OCI-LY1 (cell line): ENCODE data around the gene HP.

Source experiments
- H2AFZ ChIP-seq: fragments of 200-600 bp; sonication (generic), shearing (Covaris generic); 2 replicates; pipeline ENCODE4 v1.6.0; 2014; ENCODE audit warnings: antibody characterized with exemption, mild to moderate bottlenecking, low read length
- H3F3A ChIP-seq: fragments of 200-600 bp; sonication (generic), shearing (Covaris generic); 2 replicates; pipeline ENCODE4 v1.6.0; 2014; ENCODE audit warnings: mild to moderate bottlenecking, antibody characterized with exemption, low read length, moderate library complexity; ENCODE audit not compliant: insufficient read depth
- H3K27ac ChIP-seq: fragments of 200-600 bp; sonication (generic); 2 replicates; pipeline ENCODE4 v1.5.1; 2014; ENCODE audit warnings: low read length, mixed run types, mild to moderate bottlenecking, low read depth; ENCODE audit not compliant: poor library complexity, severe bottlenecking
- H3K27me3 ChIP-seq: fragments of 200-600 bp; sonication (generic); 2 replicates; pipeline ENCODE4 v1.6.0; 2014; ENCODE audit warnings: antibody characterized with exemption, mild to moderate bottlenecking, low read length, moderate library complexity; ENCODE audit not compliant: insufficient read depth
- H3K36me3 ChIP-seq: fragments of 200-600 bp; sonication (generic); 2 replicates; pipeline ENCODE4 v1.6.1; 2014; ENCODE audit warnings: mild to moderate bottlenecking, antibody characterized with exemption, low read length, moderate library complexity, mixed read lengths; ENCODE audit not compliant: insufficient read depth
- H3K4me1 ChIP-seq: fragments of 200-600 bp; sonication (generic); 2 replicates; pipeline ENCODE4 v1.5.1; 2014; ENCODE audit warnings: mild to moderate bottlenecking, low read length, moderate library complexity; ENCODE audit not compliant: insufficient read depth, severe bottlenecking
- H3K4me2 ChIP-seq: fragments of 200-600 bp; sonication (generic), shearing (Covaris generic); 2 replicates; pipeline ENCODE4 v1.6.1; 2014; ENCODE audit warnings: low read length
- H3K4me3 ChIP-seq: fragments of 200-600 bp; sonication (generic); 2 replicates; pipeline ENCODE4 v1.5.1; 2014; ENCODE audit warnings: low read length, low read depth, mild to moderate bottlenecking, mixed read lengths; ENCODE audit not compliant: poor library complexity, severe bottlenecking
- H3K79me2 ChIP-seq: fragments of 200-600 bp; shearing (Covaris generic); 2 replicates; pipeline ENCODE4 v1.6.1; 2016; ENCODE audit warnings: mixed run types, low read length, mixed read lengths; ENCODE audit not compliant: insufficient read depth
- H3K9ac ChIP-seq: fragments of 200-600 bp; sonication (generic), shearing (Covaris generic); 2 replicates; pipeline ENCODE4 v1.6.1; 2014; ENCODE audit warnings: mild to moderate bottlenecking, low read length, mixed read lengths
- H3K9me2 ChIP-seq: fragments of 200-600 bp; sonication (generic), shearing (Covaris generic); 2 replicates; pipeline ENCODE4 v1.6.1; 2014; ENCODE audit warnings: low read depth, mild to moderate bottlenecking, low read length, mixed read lengths
- H3K9me3 ChIP-seq: fragments of 200-600 bp; shearing (Covaris generic); 2 replicates; pipeline ENCODE4 v1.6.1; 2014; ENCODE audit warnings: low read length, mixed read lengths
- H4K20me1 ChIP-seq: fragments of 200-600 bp; sonication (generic), shearing (Covaris generic); 2 replicates; pipeline ENCODE4 v1.6.0; 2016; ENCODE audit warnings: mild to moderate bottlenecking, low read length; ENCODE audit not compliant: insufficient read depth
- CTCF ChIP-seq: fragments of 200-600 bp; sonication (generic), shearing (Covaris generic); IDR thresholded peaks from 2 replicates; pipeline ENCODE4 v1.5.1; 2017; ENCODE audit warnings: mild to moderate bottlenecking, antibody characterized with exemption, low read length, moderate library complexity, mixed read lengths
- EZH2 ChIP-seq: fragments of 200-600 bp; sonication (generic), shearing (Covaris generic); IDR thresholded peaks from 2 replicates; pipeline ENCODE4 v1.8.0; 2017; ENCODE audit warnings: borderline replicate concordance, mixed run types, mild to moderate bottlenecking, antibody characterized with exemption, low read length, moderate library complexity, mixed read lengths

The HP gene

GRCh38 chr16:72021043-72021442 is 33.3 kb upstream of the HP start:
- no peaks in the 10 kb centered on the region for H3K4me1 ChIP-seq
- no peaks in the 10 kb centered on the region for H3K27me3 ChIP-seq
- no peak overlapping the region for H3K9ac ChIP-seq
- H3K9me2 ChIP-seq: no peaks in the 10 kb centered on the region
- H3F3A ChIP-seq: no peaks in the 10 kb centered on the region
- no peaks in the 10 kb centered on the region for H3K9me3 ChIP-seq
- no peak overlapping the region for H3K4me2 ChIP-seq
- H3K27ac ChIP-seq: no peak overlapping the region
- no peak overlapping the region for H3K4me3 ChIP-seq
- no peaks in the 10 kb centered on the region for H4K20me1 ChIP-seq
- H3K36me3 ChIP-seq: peaks cover 69% of the 10 kb centered on the region
- no peaks in the 10 kb centered on the region for H3K79me2 ChIP-seq
- TF ChIP-seq CTCF: no peak
- no peak for TF ChIP-seq EZH2
- H2AFZ ChIP-seq: no peak overlapping the region

GRCh38 chr16:72022127-72022526 is 32.2 kb upstream of the HP start:
- no peaks in the 10 kb centered on the region for H3K79me2 ChIP-seq
- H3K9ac ChIP-seq: no peak overlapping the region
- no peaks in the 10 kb centered on the region for H3K9me2 ChIP-seq
- no peaks in the 10 kb centered on the region for H4K20me1 ChIP-seq
- no peak overlapping the region for H2AFZ ChIP-seq
- peaks cover 65% of the 10 kb centered on the region for H3K36me3 ChIP-seq
- H3K4me3 ChIP-seq: no peak overlapping the region
- no peaks in the 10 kb centered on the region for H3K27me3 ChIP-seq
- no peaks in the 10 kb centered on the region for H3F3A ChIP-seq
- no peak overlapping the region for H3K4me2 ChIP-seq
- no peak overlapping the region for H3K27ac ChIP-seq
- H3K9me3 ChIP-seq: no peaks in the 10 kb centered on the region
- H3K4me1 ChIP-seq: no peaks in the 10 kb centered on the region
- no peak for TF ChIP-seq EZH2

- Histone ChIP-seq H3K4me3 (no peak overlapping the region), H3K27me3 (no peaks in the 10 kb centered on the region), H3K9ac (no peak overlapping the region), H4K20me1 (no peaks in the 10 kb centered on the region), H3K4me1 (no peaks in the 10 kb centered on the region), H3K9me3 (no peaks in the 10 kb centered on the region), H3K79me2 (no peaks in the 10 kb centered on the region), H3F3A (no peaks in the 10 kb centered on the region), H2AFZ (no peak overlapping the region), H3K4me2 (no peak overlapping the region), H3K27ac (no peak overlapping the region), H3K9me2 (no peaks in the 10 kb centered on the region), H3K36me3 (peaks cover 58% of the 10 kb centered on the region)
- no peak for TF ChIP-seq CTCF
- TF ChIP-seq EZH2: no peak
Observed at GRCh38 chr16:72023962-72024361, 30.3 kb upstream of the HP start.

GRCh38 chr16:72024862-72025382 is 29.4 kb upstream of the HP start:
- H3F3A ChIP-seq: no peaks in the 10 kb centered on the region
- no peak for TF ChIP-seq CTCF
- TF ChIP-seq EZH2: no peak
- peaks cover 58% of the 10 kb centered on the region for H3K36me3 ChIP-seq
- no peak overlapping the region for H2AFZ ChIP-seq
- no peak overlapping the region for H3K27ac ChIP-seq
- H3K27me3 ChIP-seq: no peaks in the 10 kb centered on the region
- H3K9me3 ChIP-seq: no peaks in the 10 kb centered on the region
- H3K9me2 ChIP-seq: no peaks in the 10 kb centered on the region
- no peak overlapping the region for H3K4me2 ChIP-seq
- H3K9ac ChIP-seq: no peak overlapping the region
- no peaks in the 10 kb centered on the region for H4K20me1 ChIP-seq
- no peaks in the 10 kb centered on the region for H3K79me2 ChIP-seq
- no peak overlapping the region for H3K4me3 ChIP-seq
- no peaks in the 10 kb centered on the region for H3K4me1 ChIP-seq
